Measurements from ENCODE around the gene PPEF1. TPM values are rescaled to one million over a fixed set of nuclear protein-coding genes. Genes with fewer than 3 reads are reported as not detected.

Gene PPEF1
- polyA plus RNA-seq, 1 donor from 2014 or later: 1.5 TPM

DNA sequence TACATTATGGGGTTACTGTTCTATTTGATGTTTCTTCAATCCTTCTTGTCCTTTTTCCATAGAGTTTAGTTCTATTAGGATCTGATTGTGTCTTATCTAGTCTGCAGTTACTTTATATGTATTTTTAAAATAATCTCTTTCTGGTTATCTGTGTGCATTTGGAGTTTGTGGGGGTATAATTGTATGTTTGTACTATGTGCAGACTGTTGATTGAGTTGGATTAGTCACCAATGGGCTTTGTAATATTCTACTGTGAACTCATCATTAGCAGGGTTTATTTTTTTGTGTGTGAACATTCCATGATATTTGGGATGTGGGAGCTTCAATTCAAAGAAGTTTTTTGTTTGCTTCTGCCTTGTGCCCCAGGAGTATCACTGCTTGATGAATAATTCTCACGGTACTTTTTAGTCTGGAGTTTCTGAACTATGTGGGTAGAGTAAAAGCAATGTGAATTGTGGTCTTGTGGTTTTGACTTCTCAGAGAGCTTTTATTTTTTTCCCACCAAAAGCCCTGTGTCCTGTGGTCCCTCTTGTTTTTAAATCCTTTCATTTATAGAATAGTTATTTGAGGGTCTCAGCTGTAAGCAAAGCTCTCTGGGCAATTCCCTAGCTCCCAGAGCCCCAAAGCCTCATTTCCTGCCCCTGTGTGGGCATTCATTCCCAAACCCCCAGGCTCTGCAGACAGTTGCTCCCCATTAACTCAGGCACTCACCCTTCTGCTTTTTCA lies 148.6 kb downstream of the PPEF1 start:
- TF ChIP-seq EZH2 (IDR thresholded peaks at IDR 0.05; ENCODE audit: borderline replicate concordance, insufficient read depth, low read length, poor library complexity, severe bottlenecking) (no peak), MXI1 (conservative IDR thresholded peaks at IDR 0.05; ENCODE audit: poor library complexity, severe bottlenecking) (no peak), EP300 (conservative IDR thresholded peaks at IDR 0.05; ENCODE audit: poor library complexity, severe bottlenecking) (no peak), POLR2AphosphoS5 (IDR thresholded peaks at IDR 0.05) (no peak), SMC3 (conservative IDR thresholded peaks at IDR 0.05; ENCODE audit: poor library complexity) (no peak), TAF1 (IDR thresholded peaks at IDR 0.05; ENCODE audit: low read depth) (no peak), RAD21 (conservative IDR thresholded peaks at IDR 0.05) (no peak)
- TF ChIP-seq, protein P1, sequence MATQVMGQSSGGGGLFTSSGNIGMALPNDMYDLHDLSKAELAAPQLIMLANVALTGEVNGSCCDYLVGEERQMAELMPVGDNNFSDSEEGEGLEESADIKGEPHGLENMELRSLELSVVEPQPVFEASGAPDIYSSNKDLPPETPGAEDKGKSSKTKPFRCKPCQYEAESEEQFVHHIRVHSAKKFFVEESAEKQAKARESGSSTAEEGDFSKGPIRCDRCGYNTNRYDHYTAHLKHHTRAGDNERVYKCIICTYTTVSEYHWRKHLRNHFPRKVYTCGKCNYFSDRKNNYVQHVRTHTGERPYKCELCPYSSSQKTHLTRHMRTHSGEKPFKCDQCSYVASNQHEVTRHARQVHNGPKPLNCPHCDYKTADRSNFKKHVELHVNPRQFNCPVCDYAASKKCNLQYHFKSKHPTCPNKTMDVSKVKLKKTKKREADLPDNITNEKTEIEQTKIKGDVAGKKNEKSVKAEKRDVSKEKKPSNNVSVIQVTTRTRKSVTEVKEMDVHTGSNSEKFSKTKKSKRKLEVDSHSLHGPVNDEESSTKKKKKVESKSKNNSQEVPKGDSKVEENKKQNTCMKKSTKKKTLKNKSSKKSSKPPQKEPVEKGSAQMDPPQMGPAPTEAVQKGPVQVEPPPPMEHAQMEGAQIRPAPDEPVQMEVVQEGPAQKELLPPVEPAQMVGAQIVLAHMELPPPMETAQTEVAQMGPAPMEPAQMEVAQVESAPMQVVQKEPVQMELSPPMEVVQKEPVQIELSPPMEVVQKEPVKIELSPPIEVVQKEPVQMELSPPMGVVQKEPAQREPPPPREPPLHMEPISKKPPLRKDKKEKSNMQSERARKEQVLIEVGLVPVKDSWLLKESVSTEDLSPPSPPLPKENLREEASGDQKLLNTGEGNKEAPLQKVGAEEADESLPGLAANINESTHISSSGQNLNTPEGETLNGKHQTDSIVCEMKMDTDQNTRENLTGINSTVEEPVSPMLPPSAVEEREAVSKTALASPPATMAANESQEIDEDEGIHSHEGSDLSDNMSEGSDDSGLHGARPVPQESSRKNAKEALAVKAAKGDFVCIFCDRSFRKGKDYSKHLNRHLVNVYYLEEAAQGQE (IDR thresholded peaks at IDR 0.05; ENCODE audit: borderline replicate concordance): no peak
- TF ChIP-seq, protein P2, sequence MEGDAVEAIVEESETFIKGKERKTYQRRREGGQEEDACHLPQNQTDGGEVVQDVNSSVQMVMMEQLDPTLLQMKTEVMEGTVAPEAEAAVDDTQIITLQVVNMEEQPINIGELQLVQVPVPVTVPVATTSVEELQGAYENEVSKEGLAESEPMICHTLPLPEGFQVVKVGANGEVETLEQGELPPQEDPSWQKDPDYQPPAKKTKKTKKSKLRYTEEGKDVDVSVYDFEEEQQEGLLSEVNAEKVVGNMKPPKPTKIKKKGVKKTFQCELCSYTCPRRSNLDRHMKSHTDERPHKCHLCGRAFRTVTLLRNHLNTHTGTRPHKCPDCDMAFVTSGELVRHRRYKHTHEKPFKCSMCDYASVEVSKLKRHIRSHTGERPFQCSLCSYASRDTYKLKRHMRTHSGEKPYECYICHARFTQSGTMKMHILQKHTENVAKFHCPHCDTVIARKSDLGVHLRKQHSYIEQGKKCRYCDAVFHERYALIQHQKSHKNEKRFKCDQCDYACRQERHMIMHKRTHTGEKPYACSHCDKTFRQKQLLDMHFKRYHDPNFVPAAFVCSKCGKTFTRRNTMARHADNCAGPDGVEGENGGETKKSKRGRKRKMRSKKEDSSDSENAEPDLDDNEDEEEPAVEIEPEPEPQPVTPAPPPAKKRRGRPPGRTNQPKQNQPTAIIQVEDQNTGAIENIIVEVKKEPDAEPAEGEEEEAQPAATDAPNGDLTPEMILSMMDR (IDR thresholded peaks at IDR 0.05; ENCODE audit: poor library complexity, severe bottlenecking): no peak
- H3K4me2 ChIP-seq (ENCODE audit: low read length): no peak overlapping the region
- H3K9me2 ChIP-seq (ENCODE audit: insufficient read depth, low read length): no peaks in the 10 kb centered on the region
- no peaks in the 10 kb centered on the region for H4K20me1 ChIP-seq (ENCODE audit: insufficient read depth)
- no peak overlapping the region for H3K27ac ChIP-seq (ENCODE audit: low read length)
- no peaks in the 10 kb centered on the region for H3K79me2 ChIP-seq (replicated peaks; ENCODE audit: insufficient read depth, low read length)
- H3K4me3 ChIP-seq (ENCODE audit: low read length): no peak overlapping the region
- no peaks in the 10 kb centered on the region for H3K27me3 ChIP-seq (ENCODE audit: insufficient read depth, low read depth, low read length)
- no peak overlapping the region for H3K9ac ChIP-seq (ENCODE audit: low read length)
- no peaks in the 10 kb centered on the region for H3F3A ChIP-seq (ENCODE audit: insufficient read depth, low read length, poor library complexity, severe bottlenecking)
- no peaks in the 10 kb centered on the region for H3K9me3 ChIP-seq (ENCODE audit: low read length)
- no peak overlapping the region for H2AFZ ChIP-seq (ENCODE audit: low read depth, low read length)
- no peaks in the 10 kb centered on the region for H3K36me3 ChIP-seq (ENCODE audit: insufficient read depth, low read length)

DNA sequence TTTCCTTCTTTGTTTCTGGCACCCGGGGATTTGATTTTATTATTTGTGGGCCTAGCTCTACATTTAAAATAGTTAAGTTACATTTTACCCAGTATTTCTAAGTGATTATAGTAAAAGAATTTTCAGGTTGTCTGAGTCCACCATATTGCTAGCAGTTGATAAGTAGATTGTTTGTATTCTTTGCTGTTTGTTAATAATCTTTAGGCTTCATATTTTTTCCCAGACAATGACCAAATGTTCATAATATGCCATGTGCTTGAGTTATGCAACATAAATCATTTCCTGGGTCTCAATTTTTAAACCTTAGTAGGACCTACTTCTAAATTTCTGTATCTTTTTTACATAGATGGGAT lies 149.2 kb downstream of the PPEF1 start:
- no peak overlapping the region for H3K9ac ChIP-seq (ENCODE audit: low read length)
- no peaks in the 10 kb centered on the region for H3K27me3 ChIP-seq (ENCODE audit: insufficient read depth, low read depth, low read length)
- no peak overlapping the region for H3K27ac ChIP-seq (ENCODE audit: low read length)
- H3K4me2 ChIP-seq (ENCODE audit: low read length): no peak overlapping the region
- H2AFZ ChIP-seq (ENCODE audit: low read depth, low read length): no peak overlapping the region
- H3K9me3 ChIP-seq (ENCODE audit: low read length): no peaks in the 10 kb centered on the region
- H3K36me3 ChIP-seq (ENCODE audit: insufficient read depth, low read length): no peaks in the 10 kb centered on the region
- no peaks in the 10 kb centered on the region for H3K79me2 ChIP-seq (replicated peaks; ENCODE audit: insufficient read depth, low read length)
- no peak overlapping the region for H3K4me3 ChIP-seq (ENCODE audit: low read length)
- H4K20me1 ChIP-seq (ENCODE audit: insufficient read depth): no peaks in the 10 kb centered on the region
- H3F3A ChIP-seq (ENCODE audit: insufficient read depth, low read length, poor library complexity, severe bottlenecking): no peaks in the 10 kb centered on the region
- TF ChIP-seq RAD21 (conservative IDR thresholded peaks at IDR 0.05) (no peak), SMC3 (conservative IDR thresholded peaks at IDR 0.05; ENCODE audit: poor library complexity) (no peak), MXI1 (conservative IDR thresholded peaks at IDR 0.05; ENCODE audit: poor library complexity, severe bottlenecking) (no peak), EZH2 (IDR thresholded peaks at IDR 0.05; ENCODE audit: borderline replicate concordance, insufficient read depth, low read length, poor library complexity, severe bottlenecking) (no peak), EP300 (conservative IDR thresholded peaks at IDR 0.05; ENCODE audit: poor library complexity, severe bottlenecking) (no peak), TAF1 (IDR thresholded peaks at IDR 0.05; ENCODE audit: low read depth) (no peak), POLR2AphosphoS5 (IDR thresholded peaks at IDR 0.05) (no peak)
- TF ChIP-seq, protein P2 (IDR thresholded peaks at IDR 0.05; ENCODE audit: poor library complexity, severe bottlenecking): no peak
- TF ChIP-seq, protein P1 (IDR thresholded peaks at IDR 0.05; ENCODE audit: borderline replicate concordance): no peak
- no peaks in the 10 kb centered on the region for H3K9me2 ChIP-seq (ENCODE audit: insufficient read depth, low read length)
